Measurements from ENCODE around the gene ALDH3B2. TPM values are rescaled to one million over a fixed set of nuclear protein-coding genes. Genes with fewer than 3 reads are reported as not detected.

Gene ALDH3B2
- total RNA-seq, 1 experiment from 2014 or later, result not detected

DNA sequence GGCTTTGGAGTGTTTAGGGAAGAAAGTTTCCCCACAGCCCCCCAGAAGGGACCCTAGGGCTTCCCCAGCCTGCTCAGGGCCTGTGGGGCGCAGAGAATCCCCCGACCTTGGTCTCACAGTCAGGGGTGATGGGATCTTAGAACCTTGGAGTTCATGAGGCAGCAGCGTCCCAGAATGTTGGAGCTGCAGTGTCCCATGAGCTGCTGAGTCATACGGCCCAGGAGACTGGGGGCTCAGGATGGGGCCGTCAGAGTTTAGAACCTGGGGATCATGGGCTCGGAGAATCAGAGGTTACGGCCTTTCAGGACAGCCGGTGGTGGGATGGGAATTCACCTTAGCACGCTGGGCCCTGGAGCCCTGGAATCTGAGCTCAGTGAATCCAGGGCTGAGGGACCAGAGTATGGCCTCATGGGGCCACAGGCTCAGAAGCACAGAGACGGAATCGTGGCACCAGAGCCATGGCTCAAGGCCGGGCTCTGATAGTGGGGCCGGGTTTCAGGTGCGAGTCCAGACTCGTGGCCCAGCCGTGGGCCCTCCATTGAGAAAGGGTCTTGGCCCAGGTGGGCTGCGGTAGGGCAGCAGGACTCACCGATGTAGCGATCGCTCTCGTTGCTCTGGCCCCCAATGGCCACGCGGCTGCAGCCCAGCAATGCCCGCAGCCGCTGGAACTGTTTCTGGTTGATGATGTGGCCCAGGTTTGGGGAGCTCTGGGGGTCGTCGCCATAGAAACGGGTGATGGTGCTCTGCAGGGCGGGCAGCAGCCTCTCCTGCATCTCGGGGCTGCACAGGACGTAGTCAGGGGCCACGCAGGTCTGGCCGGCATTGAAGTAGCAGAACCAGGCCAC, 9.5 kb downstream of the ALDH3B2 start:
- H3K4me3 ChIP-seq (ENCODE audit: low read depth in 2 of 2, low read length in 2 of 2), result no peak overlapping the region
- ChIA-PET POLR2A (interaction anchor here (0.6 kb wide), 1 partner anchor 93 kb away, joined by 3 read pairs; no protein-coding TSS in a partner anchor), CTCF (interaction anchor here (0.9 kb wide), 1 partner anchor 21 kb away, joined by 3 read pairs; no protein-coding TSS in a partner anchor)
- H3K27me3 ChIP-seq (ENCODE audit: control insufficient read depth, insufficient read depth, low read length), result no peaks in the 10 kb centered on the region
- no peaks in the 10 kb centered on the region for H3K9me3 ChIP-seq (ENCODE audit: control insufficient read depth, insufficient read depth, low read depth, low read length)
- intact Hi-C loops (cut with micrococcal nuclease; ENCODE audit: unreplicated experiment), result no loop called here
- no TSS peak for BruUV-seq (replicated peaks)
- H3K36me3 ChIP-seq (ENCODE audit: control insufficient read depth, insufficient read depth, low read length), result no peaks in the 10 kb centered on the region
- in situ Hi-C loops (cut with HindIII; ENCODE audit: low pct_unique_long_range_greater_than_20kb, low sequenced_read_pairs), result no loop called here
- H3K4me1 ChIP-seq (ENCODE audit: control insufficient read depth, insufficient read depth, low read length), result no peaks in the 10 kb centered on the region
- no peak overlapping the region for H3K27ac ChIP-seq (ENCODE audit: low read length)
- TF ChIP-seq POLR2AphosphoS5 (IDR thresholded peaks at IDR 0.05; ENCODE audit: low read depth, low read length) (no peak), SIN3A (IDR thresholded peaks at IDR 0.05; ENCODE audit: borderline replicate concordance, insufficient read depth, low read depth, low read length) (no peak), TCF7L2 (IDR thresholded peaks at IDR 0.05; ENCODE audit: low read depth, low read length) (no peak)
- TF ChIP-seq, protein P1, sequence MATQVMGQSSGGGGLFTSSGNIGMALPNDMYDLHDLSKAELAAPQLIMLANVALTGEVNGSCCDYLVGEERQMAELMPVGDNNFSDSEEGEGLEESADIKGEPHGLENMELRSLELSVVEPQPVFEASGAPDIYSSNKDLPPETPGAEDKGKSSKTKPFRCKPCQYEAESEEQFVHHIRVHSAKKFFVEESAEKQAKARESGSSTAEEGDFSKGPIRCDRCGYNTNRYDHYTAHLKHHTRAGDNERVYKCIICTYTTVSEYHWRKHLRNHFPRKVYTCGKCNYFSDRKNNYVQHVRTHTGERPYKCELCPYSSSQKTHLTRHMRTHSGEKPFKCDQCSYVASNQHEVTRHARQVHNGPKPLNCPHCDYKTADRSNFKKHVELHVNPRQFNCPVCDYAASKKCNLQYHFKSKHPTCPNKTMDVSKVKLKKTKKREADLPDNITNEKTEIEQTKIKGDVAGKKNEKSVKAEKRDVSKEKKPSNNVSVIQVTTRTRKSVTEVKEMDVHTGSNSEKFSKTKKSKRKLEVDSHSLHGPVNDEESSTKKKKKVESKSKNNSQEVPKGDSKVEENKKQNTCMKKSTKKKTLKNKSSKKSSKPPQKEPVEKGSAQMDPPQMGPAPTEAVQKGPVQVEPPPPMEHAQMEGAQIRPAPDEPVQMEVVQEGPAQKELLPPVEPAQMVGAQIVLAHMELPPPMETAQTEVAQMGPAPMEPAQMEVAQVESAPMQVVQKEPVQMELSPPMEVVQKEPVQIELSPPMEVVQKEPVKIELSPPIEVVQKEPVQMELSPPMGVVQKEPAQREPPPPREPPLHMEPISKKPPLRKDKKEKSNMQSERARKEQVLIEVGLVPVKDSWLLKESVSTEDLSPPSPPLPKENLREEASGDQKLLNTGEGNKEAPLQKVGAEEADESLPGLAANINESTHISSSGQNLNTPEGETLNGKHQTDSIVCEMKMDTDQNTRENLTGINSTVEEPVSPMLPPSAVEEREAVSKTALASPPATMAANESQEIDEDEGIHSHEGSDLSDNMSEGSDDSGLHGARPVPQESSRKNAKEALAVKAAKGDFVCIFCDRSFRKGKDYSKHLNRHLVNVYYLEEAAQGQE (IDR thresholded peaks at IDR 0.05; ENCODE audit: insufficient read depth in 1 of 2, low read depth in 2 of 2, low read length in 1 of 2), result no peak
- TF ChIP-seq, protein P2, sequence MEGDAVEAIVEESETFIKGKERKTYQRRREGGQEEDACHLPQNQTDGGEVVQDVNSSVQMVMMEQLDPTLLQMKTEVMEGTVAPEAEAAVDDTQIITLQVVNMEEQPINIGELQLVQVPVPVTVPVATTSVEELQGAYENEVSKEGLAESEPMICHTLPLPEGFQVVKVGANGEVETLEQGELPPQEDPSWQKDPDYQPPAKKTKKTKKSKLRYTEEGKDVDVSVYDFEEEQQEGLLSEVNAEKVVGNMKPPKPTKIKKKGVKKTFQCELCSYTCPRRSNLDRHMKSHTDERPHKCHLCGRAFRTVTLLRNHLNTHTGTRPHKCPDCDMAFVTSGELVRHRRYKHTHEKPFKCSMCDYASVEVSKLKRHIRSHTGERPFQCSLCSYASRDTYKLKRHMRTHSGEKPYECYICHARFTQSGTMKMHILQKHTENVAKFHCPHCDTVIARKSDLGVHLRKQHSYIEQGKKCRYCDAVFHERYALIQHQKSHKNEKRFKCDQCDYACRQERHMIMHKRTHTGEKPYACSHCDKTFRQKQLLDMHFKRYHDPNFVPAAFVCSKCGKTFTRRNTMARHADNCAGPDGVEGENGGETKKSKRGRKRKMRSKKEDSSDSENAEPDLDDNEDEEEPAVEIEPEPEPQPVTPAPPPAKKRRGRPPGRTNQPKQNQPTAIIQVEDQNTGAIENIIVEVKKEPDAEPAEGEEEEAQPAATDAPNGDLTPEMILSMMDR (IDR thresholded peaks at IDR 0.05), result no peak
- ATAC-seq, result no peak
- DNase-seq (ENCODE audit: low read depth, low spot score), result no peak

DNA sequence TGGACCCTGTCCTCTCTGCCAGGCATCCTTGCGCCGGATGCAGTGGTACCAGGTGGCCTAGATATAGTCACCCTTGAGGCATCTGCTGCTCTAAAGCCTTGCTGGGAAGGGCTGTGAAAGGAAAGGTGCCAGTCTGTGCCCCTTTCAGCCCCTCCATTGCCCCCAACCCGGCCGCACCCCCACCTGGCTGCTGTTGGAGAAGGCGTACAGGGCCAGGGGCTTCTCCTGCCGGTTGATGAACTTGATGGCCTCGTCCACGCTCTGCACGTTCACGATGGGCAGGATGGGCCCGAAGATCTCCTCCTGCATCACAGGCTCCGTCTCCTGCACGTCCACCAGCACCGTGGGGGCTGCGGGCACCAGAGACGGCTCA, 10.2 kb downstream of the ALDH3B2 start:
- Histone ChIP-seq H3K4me3 (ENCODE audit: low read depth in 2 of 2, low read length in 2 of 2) (no peak overlapping the region), H3K9me3 (ENCODE audit: control insufficient read depth, insufficient read depth, low read depth, low read length) (no peaks in the 10 kb centered on the region), H3K27me3 (ENCODE audit: control insufficient read depth, insufficient read depth, low read length) (no peaks in the 10 kb centered on the region), H3K4me1 (ENCODE audit: control insufficient read depth, insufficient read depth, low read length) (no peaks in the 10 kb centered on the region), H3K27ac (ENCODE audit: low read length) (no peak overlapping the region), H3K36me3 (ENCODE audit: control insufficient read depth, insufficient read depth, low read length) (no peaks in the 10 kb centered on the region)
- ATAC-seq (no peak), DNase-seq (ENCODE audit: low read depth, low spot score) (no peak)
- in situ Hi-C loops (cut with HindIII; ENCODE audit: low pct_unique_long_range_greater_than_20kb, low sequenced_read_pairs) (no loop called here), intact Hi-C loops (cut with micrococcal nuclease; ENCODE audit: unreplicated experiment) (no loop called here)
- CTCF ChIA-PET, result no interaction called here
- BruUV-seq (replicated peaks), result no TSS peak
- no peak for TF ChIP-seq TCF7L2 (IDR thresholded peaks at IDR 0.05; ENCODE audit: low read depth, low read length)
- POLR2A ChIA-PET, result no interaction called here

DNA sequence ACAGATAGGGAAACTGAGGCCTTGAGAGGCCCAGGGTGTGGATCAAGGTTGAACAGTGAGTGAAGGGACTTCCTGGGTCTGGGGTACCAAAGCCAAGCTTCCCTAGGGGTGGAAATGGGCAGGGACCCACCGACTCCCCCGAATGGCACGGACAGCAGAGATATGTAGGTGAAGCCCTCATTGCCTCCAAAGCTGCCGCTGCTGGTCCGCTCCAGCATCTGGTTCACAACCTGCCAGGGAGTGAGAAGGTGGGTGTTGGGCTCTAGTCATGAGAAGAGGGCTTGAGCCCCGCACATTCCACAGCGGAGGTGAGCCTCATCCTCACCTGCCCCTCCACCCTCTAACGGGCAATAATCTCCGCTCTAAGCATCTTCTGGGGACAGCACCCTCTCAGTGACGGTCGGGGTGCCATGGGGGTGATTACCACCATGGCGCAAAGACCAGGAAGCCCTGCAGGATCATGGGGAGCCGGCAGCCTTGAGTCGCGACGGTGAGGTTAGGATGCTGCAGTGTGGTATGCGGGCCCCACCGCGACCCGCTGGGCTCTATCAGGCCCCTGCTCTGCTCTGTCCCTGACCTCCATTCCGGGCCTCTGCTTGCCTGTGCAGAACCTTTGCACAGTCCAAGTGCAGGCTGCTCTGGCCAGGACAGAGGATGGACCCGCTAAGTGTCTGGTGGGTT, 10.8 kb downstream of the ALDH3B2 start:
- ATAC-seq, result no peak
- BruUV-seq (replicated peaks), result no TSS peak
- ChIA-PET CTCF (no interaction called here), POLR2A (no interaction called here)
- no peaks in the 10 kb centered on the region for H3K4me1 ChIP-seq (ENCODE audit: control insufficient read depth, insufficient read depth, low read length)
- intact Hi-C loops (cut with micrococcal nuclease; ENCODE audit: unreplicated experiment), result no loop called here
- no peak overlapping the region for H3K4me3 ChIP-seq (ENCODE audit: low read depth in 2 of 2, low read length in 2 of 2)
- DNase-seq (ENCODE audit: low read depth, low spot score), result no peak
- H3K36me3 ChIP-seq (ENCODE audit: control insufficient read depth, insufficient read depth, low read length), result no peaks in the 10 kb centered on the region
- in situ Hi-C loops (cut with HindIII; ENCODE audit: low pct_unique_long_range_greater_than_20kb, low sequenced_read_pairs), result no loop called here
- no peaks in the 10 kb centered on the region for H3K27me3 ChIP-seq (ENCODE audit: control insufficient read depth, insufficient read depth, low read length)
- TF ChIP-seq TCF7L2 (IDR thresholded peaks at IDR 0.05; ENCODE audit: low read depth, low read length), result no peak
- TF ChIP-seq, protein P1 (IDR thresholded peaks at IDR 0.05; ENCODE audit: insufficient read depth in 1 of 2, low read depth in 2 of 2, low read length in 1 of 2), result no peak
- no peak for TF ChIP-seq POLR2AphosphoS5 (IDR thresholded peaks at IDR 0.05; ENCODE audit: low read depth, low read length)
- TF ChIP-seq, protein P2 (IDR thresholded peaks at IDR 0.05), result no peak
- no peak for TF ChIP-seq SIN3A (IDR thresholded peaks at IDR 0.05; ENCODE audit: borderline replicate concordance, insufficient read depth, low read depth, low read length)
- H3K27ac ChIP-seq (ENCODE audit: low read length), result no peak overlapping the region
- no peaks in the 10 kb centered on the region for H3K9me3 ChIP-seq (ENCODE audit: control insufficient read depth, insufficient read depth, low read depth, low read length)

Data from Panc1 (cell line).